Astrocyte of the hippocampus (primary cell): ENCODE measurements around the gene TMEM181.
"Not testable (repeated sequence)": the region's sequence is repeated elsewhere in the genome, so short reads cannot be mapped to it uniquely, and the experiment has no call there.

Experiments
- DNase-seq: peaks from one replicate; pipeline ENCODE4 v3.0.0; 2011; ENCODE audit warnings: low read depth, low spot score

The TMEM181 gene

GRCh38 chr6:158620963-158621693, 61.2 kb downstream of the TMEM181 start:
- no peak for DNase-seq

- DNase-seq: no peak
These were observed 62.0 kb downstream of the TMEM181 start for GRCh38 chr6:158621694-158622544.

- DNase-seq: no peak
These were observed 62.8 kb downstream of the TMEM181 start for GRCh38 chr6:158622545-158623190.

GRCh38 chr6:158624684-158625682, 65.1 kb downstream of the TMEM181 start:
- DNase-seq: no peak

- no peak for DNase-seq
These were observed 66.0 kb downstream of the TMEM181 start for GRCh38 chr6:158625881-158626305.

GRCh38 chr6:158626360-158627167, 66.7 kb downstream of the TMEM181 start:
- no peak for DNase-seq

- no peak for DNase-seq
These were observed 67.5 kb downstream of the TMEM181 start for GRCh38 chr6:158627168-158627939.

- DNase-seq: no peak
These were observed 68.0 kb downstream of the TMEM181 start for GRCh38 chr6:158627940-158628211.

- no peak for DNase-seq
These were observed 68.7 kb downstream of the TMEM181 start for GRCh38 chr6:158628542-158628941.

- DNase-seq: no peak
These were observed 69.7 kb downstream of the TMEM181 start for GRCh38 chr6:158629367-158630221.

- peak; percentile 65 for DNase-seq
These were observed 71.2 kb downstream of the TMEM181 start for GRCh38 chr6:158630938-158631616.

- DNase-seq: peak; percentile 85
These were observed 72.0 kb downstream of the TMEM181 start for GRCh38 chr6:158631678-158632537.

- not testable (repeated sequence) for DNase-seq
These were observed 72.7 kb downstream of the TMEM181 start for GRCh38 chr6:158632538-158633119.

- no peak for DNase-seq
These were observed 73.2 kb downstream of the TMEM181 start for GRCh38 chr6:158633127-158633526.

GRCh38 chr6:158634695-158635426, 75.0 kb downstream of the TMEM181 start:
- no peak for DNase-seq

- DNase-seq: no peak
These were observed 75.7 kb downstream of the TMEM181 start for GRCh38 chr6:158635427-158636073.
